GM12872 (cell line): ENCODE measurements around the gene CCSER1.

Experiments used
- TF ChIP-seq, protein P1 (sequence below): IDR thresholded peaks from 3 replicates; pipeline ENCODE4 v1.5.1; 2011; ENCODE audit warnings: low read depth, mild to moderate bottlenecking, low read length, moderate library complexity; ENCODE audit not compliant: insufficient read depth

Gene CCSER1

DNA sequence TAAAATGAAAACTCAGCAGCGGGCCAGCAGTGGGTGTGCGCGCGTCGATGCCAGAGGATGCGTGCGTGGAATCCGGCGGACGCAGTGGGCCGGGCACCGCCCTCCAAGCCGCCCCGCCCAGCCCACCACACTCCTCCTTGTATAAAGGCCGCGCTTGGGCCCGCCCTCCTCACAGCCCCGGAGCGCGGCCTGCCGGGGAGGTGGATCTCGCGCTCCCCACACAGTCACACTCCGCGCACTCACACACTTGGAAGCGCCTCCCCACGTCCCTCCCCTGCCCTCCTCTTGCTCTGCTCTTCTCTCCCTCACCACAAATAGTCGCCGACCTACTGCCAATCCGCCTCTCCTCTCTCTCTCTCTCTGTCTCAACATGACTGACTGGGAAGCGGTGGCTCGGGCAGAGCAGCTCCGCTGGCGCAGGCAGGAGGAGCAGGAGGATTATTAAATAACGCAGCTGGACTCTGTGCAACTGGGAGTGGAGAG is at the start of gene CCSER1:
Gene CCSER1, plus strand, starts transcription at position 172 of the 483 bp plus-strand sequence.
- TF ChIP-seq, protein P1, sequence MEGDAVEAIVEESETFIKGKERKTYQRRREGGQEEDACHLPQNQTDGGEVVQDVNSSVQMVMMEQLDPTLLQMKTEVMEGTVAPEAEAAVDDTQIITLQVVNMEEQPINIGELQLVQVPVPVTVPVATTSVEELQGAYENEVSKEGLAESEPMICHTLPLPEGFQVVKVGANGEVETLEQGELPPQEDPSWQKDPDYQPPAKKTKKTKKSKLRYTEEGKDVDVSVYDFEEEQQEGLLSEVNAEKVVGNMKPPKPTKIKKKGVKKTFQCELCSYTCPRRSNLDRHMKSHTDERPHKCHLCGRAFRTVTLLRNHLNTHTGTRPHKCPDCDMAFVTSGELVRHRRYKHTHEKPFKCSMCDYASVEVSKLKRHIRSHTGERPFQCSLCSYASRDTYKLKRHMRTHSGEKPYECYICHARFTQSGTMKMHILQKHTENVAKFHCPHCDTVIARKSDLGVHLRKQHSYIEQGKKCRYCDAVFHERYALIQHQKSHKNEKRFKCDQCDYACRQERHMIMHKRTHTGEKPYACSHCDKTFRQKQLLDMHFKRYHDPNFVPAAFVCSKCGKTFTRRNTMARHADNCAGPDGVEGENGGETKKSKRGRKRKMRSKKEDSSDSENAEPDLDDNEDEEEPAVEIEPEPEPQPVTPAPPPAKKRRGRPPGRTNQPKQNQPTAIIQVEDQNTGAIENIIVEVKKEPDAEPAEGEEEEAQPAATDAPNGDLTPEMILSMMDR, result no peak

GRCh38 chr4:90078440-90078839 is 48.8 kb upstream of the CCSER1 start:
- TF ChIP-seq, protein P1, result no peak

DNA sequence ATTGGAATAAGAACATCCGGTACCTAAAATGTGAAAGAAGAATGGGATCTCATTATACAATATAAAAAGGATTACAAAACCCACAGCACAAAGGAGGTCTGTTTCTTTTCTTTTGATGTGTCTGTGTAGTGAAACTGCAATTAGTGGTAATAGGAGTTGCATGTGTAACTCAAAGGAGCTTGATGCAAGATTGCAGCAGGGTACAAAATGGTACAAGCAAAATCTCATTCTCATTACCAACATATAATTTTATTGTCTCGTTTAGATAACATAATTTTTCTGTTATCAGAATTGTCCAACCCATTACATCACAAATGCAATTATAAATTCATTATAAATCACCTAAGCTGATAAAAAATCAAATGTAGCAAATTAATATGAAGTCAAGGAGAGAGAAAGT is 47.1 kb upstream of the CCSER1 start:
- TF ChIP-seq, protein P1, result no peak

GRCh38 chr4:90081432-90082144 is 45.6 kb upstream of the CCSER1 start:
- TF ChIP-seq, protein P1, result no peak

DNA sequence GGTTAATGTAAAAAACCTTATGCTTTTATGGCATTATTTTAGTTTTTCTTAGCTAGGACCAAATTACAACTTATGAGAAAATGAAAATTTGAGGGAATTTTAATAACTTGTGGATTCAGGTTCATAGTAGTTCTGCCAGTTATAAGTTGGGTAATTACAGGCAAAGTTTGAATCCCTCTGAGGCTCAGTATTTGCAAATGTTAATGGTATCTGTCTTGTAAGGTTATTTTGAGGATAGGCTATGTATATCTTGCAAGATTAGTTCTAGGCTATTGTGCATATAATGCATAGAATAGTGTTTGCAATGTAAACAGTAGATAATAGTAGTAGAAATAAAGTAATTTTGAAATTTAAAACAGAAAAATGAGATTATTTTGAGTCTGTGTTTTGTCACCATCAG is 44.7 kb upstream of the CCSER1 start:
- TF ChIP-seq, protein P1, result no peak

- TF ChIP-seq, protein P1, result no peak
These were observed 42.8 kb upstream of the CCSER1 start for GRCh38 chr4:90084277-90084966.

- TF ChIP-seq, protein P1, result no peak
These were observed 42.3 kb upstream of the CCSER1 start for GRCh38 chr4:90084967-90085295.
